TTC549 (cell line): ENCODE data around the gene PLA2G2C.
"Not testable (repeated sequence)": the region's sequence is repeated elsewhere in the genome, so short reads cannot be mapped to it uniquely, and the experiment has no call there.

Experiments used
- FAIRE-seq: peaks from 2 replicates; lab custom pipeline; 2012; peaks lifted over from hg19 to GRCh38; lab: Jason Lieb, UNC

Gene PLA2G2C

DNA sequence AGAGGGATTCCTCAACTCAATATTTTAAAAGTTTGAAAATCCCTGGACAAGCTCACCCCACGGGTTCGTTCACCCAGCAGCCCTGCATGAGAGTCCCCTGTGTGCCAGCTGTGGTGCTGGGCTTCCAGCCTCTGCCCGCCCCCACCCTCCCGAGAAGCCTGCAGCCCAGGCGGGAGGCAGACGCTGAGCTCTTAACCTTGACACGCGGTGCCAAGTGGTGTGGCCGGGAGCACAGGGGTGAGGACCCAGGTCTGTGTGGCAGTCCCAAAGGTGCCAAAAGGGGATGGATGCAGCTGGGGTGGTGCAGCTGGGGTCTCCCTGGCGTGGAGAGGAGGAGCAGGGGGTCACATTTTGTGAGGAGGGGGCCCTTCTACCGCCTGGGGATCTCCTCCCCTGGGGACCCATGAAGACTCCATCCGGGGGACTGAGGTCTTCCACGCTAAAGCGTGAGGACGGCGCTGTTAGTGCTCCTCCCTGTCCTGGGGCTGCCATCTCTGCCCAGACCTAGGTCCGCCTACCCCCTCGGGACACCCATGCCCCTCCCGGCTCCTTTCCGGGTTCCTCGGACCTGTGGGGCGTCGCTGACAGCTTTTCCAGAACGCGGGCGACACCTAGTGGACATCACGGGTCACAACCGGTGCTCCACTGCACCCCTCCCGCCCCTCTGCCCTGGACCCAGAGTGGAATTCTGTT is 34.3 kb downstream of the PLA2G2C start:
- no peak for FAIRE-seq

DNA sequence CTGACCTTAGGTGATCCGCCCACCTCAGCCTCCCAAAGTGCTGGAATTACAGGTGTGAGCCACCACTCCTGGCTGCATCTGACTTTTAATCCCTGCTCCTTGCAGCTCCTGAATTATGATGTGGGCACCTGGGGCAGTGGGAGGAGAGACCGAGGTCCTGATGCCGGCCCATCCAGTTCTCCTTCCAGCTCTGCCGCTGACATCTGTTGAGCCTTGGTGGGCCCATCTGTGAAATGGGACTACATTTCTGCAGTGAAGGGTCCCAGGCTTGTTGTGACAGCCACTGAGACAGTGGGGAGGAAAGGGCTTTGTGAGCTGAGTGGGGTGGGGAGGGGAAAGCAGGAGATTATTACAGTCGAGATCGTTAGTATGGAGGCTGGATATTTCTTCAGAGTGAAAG is 35.3 kb downstream of the PLA2G2C start:
- no peak for FAIRE-seq

DNA sequence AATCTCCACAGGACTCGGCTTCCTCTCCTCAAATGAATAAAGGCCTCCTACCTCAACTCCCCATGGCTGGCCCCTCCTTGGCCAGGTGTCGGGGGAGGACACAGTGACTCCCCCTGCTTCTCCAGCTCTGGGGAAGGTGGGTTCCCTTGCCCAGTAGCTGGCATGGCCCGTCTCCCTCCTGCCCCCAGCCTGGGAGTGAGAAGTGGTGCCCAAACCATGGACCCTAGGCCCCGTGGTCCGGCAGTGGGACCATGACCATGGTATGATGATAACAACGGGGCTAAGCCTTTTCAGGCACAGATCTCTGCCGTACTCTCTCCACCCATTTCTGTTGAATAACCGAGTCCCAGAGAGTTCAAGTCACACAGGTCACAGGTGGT is 36.0 kb downstream of the PLA2G2C start:
- FAIRE-seq: no peak

DNA sequence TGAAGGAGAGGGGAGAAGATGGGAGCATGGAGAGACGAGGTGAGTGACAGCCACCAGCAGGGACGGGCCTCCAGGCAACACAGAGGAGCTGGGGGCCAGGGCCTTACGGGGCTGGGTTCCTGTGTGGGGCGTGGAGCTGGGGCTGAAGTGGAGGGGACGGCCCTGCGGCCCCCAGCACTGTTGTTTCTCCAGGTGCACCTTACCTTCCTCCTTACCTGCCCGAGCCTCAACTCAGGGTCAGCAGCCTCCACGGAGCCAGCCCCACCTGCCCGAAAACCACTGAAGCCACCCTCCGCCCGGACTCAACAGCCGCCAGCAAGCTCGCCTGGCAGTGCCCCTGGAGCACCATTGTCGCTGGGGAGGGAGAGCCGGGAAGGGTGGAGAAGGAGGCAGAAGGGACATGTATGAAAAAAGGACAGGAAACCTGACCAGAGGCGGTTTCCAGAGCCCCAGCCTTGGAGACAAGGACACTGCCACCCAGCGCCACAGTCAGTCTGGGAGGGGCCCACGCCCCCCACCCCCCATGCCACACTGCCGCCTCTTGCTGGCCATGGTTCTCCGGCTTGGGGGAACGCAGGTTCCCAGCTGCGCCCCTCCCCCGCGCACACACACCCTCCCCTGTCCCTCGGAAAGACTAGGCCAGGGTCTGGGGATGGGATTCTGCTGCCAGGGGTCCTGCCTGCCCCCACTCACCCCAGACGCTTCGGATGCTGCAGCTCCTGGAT is 36.6 kb downstream of the PLA2G2C start:
- no peak for FAIRE-seq

DNA sequence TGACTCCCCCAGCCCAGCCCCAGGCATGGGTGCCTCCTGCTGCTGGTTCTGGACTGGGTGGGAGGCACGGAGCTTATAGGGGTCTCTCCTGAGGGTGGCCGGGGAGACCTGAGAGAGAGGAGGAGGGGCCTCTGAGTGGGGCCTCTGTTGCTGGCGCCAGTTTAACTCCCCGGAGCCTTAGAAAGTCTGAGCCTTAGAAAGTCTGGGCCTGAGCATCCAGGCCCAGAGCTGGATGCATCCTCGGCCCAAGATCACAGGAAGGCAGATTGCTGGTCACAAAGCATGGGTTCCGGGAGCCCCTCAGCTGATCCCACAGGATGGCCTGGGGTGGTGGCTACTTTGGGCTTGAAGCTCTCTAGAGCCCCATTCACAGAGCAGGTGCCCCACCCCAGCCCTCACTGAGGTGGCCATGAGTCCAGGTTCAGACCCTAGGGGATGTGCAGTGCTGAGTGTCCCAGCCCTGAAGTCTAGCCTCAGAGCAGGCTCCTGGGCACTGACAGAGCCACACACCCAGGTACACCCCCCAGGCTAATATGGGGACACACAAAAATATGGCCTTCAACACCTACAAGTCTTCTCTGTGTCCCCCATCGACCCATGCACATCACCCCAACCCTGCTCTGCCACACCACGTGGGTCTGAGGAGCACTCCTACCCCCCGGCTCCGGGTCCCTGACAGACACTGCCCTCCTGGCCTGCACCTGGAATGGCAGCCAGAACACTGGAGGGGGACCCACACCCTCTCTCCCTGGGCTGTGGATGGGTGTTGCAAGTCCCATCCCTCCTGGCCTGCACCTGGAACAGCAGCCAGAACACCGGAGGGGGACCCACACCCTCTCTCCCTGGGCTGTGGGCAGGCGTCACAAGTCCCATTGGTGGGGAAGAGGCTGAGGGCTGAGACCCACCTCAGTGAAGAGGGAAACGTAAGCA is 37.5 kb downstream of the PLA2G2C start:
- no peak for FAIRE-seq

DNA sequence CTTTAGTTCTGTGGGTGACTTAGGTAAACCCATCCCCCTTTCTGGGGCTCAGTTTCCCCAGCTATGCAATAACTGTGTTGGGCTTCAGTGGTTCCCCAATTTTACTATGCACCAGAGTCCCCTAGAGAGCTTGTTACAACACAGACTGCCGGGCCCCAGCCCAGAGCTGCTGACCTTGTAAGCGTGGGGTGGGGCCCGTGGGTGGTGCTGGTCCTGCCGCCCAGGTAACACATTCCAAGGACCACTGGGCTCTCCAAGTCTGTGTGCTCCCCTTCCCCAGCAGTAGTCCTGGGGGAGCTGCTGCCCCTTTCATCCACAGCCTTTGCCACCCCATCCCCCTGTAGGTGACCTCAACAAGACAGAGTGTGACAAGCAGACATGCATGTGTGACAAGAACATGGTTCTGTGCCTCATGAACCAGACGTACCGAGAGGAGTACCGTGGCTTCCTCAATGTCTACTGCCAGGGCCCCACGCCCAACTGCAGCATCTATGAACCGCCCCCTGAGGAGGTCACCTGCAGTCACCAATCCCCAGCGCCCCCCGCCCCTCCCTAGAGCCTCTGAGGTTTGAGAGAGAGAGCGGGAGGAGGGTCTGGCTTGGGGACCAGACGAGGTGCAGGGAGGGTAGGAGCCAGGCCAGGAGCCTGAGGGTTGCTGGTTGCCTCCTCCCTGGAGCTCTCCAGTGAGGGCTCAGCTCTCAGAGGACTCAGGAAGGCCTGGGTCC is 38.3 kb downstream of the PLA2G2C start:
- FAIRE-seq: no peak

DNA sequence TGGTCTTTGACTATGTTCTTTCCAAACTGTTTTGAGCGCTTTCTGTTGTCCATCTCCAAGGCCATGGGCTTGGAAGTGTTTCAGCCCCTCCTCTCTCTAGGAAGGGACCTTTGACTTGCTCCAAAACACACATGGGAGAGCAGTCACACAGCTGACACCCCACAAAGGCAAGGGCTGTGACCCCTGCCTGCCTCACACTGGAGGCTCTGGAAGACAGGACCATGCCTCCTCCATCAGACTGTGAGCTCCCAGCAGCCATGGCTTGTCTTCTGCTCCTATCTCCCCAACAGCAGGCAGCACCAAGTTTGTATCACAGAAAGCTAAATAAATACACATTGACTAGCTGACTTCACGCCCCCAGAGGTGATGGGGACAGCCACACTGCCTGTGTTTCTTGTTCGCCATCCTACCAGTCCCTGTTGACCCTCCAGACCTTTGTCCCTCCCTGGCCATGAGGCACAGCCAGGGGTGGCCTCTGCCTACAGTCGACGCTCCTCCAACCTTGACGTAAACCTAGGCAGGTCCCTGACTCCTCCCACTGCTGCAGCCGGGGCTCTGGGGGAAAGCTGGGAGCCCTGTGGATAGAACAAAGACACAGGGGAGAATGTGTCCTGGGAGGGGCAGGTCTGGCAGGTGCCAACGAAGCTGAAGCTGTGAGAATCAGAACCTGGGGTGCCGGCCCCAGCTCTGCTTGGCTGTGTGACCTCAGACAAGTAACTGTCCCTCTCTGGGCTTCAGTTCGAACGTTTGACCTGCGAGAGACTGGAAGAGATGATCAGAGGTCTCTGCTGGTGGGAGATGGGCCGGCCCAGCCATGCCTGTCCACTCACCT is 42.4 kb downstream of the PLA2G2C start:
- no peak for FAIRE-seq

DNA sequence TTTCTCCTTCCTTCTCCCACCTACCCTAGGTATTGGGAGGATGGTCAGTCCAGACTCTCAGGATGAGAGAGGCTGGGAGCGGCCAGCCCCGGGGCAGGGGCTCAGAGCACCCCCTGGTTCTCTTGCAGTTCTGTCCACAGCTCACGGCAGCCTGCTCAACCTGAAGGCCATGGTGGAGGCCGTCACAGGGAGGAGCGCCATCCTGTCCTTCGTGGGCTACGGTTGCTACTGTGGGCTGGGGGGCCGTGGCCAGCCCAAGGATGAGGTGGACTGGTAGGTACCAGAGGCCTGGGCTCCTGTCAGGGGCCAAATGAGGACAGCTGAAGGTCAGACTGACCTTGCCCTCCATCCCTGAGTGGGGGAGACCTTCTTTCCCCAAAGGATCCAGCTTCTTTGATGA is 43.0 kb downstream of the PLA2G2C start:
- FAIRE-seq: no peak

DNA sequence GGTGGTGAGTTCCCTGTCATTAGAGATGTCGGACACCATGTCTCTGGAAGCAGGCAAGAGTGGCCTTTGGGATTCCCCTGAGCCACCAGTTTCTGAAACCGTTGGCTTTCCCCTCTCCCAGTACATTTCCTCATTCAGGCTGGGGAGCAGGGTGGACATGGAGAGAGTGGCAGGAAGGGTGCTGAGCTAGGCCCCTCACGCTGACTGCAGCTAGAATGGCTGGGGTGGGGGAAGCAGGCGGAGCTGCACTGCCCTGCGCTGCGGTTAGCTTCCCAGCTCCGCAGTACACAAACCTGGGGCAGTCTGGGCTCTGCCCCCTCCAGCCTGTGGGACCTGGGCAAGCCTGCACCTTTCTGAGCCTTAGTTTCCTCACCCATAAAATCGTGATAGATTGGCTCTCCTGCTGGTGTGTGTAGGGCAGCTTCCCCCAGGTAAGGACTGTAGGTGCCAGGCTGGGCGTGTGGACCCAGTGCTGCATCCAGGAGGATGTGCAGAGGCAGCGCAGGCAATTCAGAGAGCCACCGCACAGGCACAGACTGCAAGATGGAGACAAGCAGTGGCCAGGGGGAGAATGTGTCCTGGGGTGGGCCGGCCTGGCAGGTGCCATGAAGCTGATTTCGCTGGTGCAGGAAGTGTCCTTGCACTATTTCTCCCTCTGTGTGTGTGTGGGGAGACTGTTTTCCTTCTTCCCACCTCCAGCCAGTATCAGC is 44.2 kb downstream of the PLA2G2C start:
- no peak for FAIRE-seq

DNA sequence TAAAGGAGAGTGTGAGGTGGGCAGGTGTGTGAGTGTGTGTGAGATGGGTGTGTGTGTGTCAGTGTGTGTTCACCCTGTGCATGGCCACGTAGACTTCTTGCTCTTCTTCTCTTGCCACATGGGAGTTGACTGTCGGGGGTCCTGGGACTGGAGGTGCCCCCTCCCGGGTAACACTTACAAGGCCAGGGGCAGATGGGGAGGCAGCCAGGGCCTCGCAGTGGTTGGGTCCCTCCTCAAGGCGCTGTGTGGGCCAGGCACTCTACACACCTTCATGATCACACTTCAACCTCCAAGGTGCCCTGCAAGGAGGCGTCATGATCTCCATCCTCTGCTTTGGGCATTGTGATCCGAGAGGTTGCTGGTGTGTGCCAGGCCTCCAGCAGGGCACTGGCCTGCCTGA is 44.9 kb downstream of the PLA2G2C start:
- no peak for FAIRE-seq

DNA sequence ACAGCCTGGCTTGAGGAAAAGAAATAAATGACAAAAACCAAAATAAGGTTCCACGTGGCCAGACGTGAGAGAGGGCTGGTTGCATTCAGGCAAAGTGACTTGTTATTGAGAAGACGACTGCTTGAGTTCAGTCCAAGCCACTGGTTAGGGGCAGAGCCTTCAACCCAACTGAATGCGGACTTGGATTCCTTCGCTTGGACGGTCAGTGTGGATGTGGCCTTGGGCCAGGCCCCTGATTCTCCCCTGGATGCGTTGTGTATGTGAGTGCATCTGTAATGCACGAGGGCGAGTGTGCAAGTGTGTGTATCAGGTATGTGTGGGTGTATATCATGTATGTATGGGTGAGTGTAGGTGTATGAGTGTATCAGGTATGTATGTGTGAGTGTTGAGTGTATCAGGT is 45.3 kb downstream of the PLA2G2C start:
- no peak for FAIRE-seq

DNA sequence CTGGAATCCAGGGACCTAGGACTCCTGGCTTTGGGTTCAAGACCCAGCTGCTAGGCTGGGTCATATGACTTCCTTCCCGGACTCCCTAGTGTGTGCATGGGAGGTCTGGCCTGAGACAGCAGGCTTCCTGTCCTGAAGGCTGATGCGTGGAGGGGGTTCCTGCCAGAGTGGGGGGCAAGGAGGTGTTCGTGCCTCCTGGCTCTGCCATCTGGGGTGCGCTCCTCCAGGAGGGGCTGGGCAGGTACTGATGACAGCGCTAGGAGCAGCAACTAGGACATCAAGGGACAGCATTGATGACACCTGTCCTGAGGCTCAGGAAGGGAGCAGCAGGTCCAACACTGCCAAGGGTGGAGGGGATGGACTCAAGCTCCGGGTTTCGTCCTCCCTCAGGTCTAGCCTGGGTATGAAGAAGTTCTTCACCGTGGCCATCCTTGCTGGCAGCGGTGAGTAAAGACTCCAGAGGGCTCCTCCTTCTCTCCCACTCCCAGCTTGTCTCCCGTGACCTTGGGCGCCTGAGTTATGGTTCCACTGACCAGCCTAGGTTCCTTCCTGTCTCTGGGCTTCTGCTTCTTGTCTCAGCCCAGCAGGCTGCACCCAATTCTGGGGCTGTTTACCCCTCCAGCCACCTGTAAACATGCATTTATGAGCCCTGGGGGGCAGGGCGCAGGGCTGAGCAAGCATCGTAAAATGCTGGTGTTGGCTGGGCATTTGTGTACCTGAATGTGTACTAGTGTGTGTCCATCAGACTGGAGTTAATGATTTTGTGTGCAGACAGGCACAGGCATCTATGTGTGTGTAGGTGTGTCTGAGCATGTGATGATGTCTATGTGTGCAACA is 46.3 kb downstream of the PLA2G2C start:
- no peak for FAIRE-seq

DNA sequence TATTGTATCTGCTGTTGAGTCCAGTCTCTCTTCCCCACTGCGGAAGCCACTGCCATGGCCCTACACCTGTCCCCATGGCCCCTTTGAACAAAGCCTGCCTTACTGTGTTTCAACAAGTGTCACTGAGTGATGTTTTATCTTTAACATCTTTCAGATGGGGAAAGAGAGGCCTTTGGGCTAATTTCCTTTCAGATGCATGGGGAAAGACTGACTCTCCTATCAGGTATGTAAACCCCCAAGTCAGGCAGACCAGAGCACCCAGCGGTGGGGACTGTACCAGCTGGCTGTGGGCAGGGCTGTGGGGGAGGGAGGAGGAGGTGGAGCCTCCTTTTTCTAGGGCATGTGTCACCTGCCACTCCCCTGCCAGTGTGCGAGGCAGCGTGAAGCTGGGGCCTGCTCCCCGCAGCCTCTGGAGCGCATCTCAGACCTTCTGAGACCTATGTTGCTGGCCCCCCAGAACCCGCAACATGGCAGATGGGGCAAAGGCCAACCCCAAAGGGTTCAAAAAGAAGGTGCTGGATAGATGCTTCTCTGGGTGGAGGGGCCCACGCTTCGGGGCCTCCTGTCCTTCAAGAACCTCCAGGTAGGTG is 47.3 kb downstream of the PLA2G2C start, which contains the start of gene PLA2G2F:
TSS of gene PLA2G2F (plus strand) at position 363 of the 590 bp plus-strand sequence. CDS start at position 468, 105 bp downstream.
- FAIRE-seq: no peak

DNA sequence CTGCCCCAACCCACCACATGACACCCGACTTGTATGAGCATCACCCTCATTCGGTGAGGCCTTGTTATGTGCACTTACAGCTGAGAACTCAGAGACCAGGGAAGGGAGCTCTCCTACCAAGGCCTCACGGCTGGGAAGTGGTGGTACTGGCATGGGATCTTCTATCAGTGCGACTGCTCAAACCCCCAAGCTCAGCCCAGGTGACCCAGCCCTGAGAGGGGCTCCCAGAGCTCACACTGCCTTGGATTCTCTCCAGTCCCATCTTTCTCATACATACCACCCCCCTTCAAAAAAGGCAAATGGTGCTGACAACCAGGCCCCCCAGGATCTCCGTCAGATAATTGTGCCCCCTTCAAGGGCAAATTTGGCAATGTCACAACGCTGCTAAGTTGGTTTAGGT is 48.0 kb downstream of the PLA2G2C start:
- FAIRE-seq: no peak

DNA sequence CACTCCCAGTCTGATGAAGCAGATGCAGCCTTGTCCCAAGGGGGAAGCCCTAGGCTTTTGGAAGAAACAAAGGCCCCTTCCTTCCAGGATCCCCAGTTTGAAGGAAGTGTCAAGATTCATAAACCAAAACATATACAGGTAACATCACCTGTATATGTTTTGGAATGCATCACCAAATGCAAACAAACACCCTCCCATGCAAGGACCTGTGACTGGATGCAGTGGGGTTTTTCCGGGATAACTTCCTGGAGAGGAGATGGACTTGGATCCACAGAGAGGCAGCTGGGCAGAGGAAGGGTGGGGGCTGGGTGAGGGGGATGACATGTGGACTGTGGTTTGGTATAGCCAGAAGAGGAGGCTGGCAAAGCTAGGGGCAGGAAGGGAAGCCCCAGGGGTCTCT is 48.7 kb downstream of the PLA2G2C start:
- no peak for FAIRE-seq

DNA sequence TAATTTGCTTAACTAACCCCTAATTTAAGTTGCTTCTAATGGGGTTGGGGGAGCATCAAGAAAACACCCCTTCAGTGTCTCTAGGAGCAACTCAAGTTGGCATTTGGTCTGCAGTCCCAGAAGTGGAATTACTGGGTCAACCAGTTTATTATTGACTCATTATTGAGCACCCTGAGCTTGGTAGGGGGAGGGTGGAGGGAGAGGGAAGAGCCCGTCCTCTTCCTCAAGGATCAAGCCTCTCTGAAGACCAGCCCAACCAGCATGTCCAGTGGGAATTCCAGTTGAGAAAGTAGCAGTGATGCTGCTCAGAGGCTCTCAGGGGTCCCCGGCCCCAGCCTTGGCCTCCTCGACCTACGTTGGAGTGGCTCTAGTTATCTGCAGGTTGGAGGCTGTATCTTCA is 49.3 kb downstream of the PLA2G2C start:
- FAIRE-seq: no peak

DNA sequence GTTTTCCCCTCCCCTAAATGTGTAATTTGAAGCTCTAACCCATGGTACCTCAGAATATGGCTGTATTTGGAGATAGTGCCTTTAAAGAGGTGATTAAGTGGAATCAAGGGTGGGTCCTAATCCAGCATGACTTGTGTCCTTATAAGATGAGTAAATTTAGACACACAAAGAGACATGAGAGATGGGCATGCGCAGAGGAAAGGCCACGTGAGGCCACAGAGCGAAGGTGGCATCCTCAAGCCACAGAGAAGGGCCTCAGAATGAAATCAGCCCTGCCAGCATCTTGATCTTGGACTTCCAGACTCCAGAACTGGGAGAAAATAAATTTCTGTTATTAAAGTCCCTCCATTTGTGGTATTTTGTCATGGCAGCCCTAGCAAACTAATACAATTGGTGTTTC is 50.1 kb downstream of the PLA2G2C start:
- no peak for FAIRE-seq

DNA sequence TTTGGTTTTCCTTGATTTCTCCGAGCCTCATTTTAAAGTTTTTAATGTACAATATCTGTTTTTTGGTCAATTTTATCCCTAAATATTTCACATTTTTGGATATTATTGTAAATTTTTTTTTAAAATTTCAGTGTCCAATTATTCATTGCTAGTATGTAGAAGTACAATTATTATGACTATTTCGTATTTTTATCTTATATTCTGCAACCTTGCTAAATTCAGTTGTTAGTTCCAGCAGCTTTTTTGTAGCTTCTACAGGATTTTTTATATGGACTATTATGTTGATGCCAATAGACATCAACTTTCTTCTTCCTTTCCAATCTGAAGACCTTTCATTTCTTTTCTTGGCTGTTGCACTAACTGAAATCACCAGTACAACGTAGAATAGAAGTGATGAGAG is 51.3 kb downstream of the PLA2G2C start:
- FAIRE-seq: no peak

DNA sequence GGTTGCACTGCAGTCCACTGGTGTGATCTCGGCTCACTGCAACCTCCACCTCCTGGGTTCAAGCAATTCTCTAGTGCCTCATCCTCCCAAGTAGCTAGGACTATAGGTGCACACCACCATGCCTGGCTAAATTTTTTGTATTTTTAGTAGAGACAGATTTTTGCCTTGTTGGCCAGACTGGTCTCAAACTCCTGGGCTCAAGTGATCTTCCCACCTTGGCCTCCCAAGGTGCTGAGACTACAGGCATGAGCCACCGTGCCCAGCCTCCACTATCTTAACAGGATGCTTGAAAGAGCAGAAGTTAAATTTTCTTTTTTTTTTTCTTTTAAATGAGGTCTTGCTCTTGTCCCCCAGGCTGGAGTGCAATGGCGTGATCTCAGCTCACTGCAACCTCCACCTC is 55.8 kb downstream of the PLA2G2C start:
- FAIRE-seq: not testable (repeated sequence)
